H1 (cell line): Measurements from ENCODE around the gene PGF. TPM values are rescaled to one million over a fixed set of nuclear protein-coding genes. Genes with fewer than 3 reads are reported as not detected.
A peak's percentile ranks its signal among the peaks of the same experiment; 100 is the strongest.

ENCODE experiments used
- BCL11A ChIP-seq, 2 experiments: IDR thresholded peaks; one replicate each; pipeline ENCODE4 v1.6.1; 2011; ENCODE audit warnings: low read depth in 2 of 2, low read length in 2 of 2, mild to moderate bottlenecking in 2 of 2
- CBX8 ChIP-seq: fragments of 300-800, 300-1000 bp; sonication (generic); IDR thresholded peaks from 2 replicates; pipeline ENCODE4 v1.7.1; 2016; ENCODE audit warnings: low read depth, low read length, borderline replicate concordance
- CTCF ChIP-seq, 3 experiments: IDR thresholded peaks; 1 replicate in 2 of 3; 2 replicates in 1 of 3; pipeline versions ENCODE4 v1.5.1 to v1.6.1; 2011; ENCODE audit warnings: low read length in 3 of 3, mild to moderate bottlenecking in 3 of 3, inconsistent platforms in 2 of 3, low read depth in 1 of 3, moderate library complexity in 1 of 3; ENCODE audit not compliant: insufficient read depth in 1 of 3; ENCODE audit errors: control extremely low read depth in 1 of 3
- EZH2 ChIP-seq: fragments of 200-600 bp; sonication (generic); IDR thresholded peaks from 2 replicates; pipeline ENCODE4 v1.7.1; 2012; ENCODE audit warnings: low read depth, mild to moderate bottlenecking, moderate library complexity, low read length, inconsistent platforms; ENCODE audit not compliant: severe bottlenecking
- GTF2F1 ChIP-seq: IDR thresholded peaks from 2 replicates; pipeline ENCODE4 v1.6.1; 2012; ENCODE audit warnings: low read depth, low read length, improper control_type of control experiment, borderline replicate concordance
- MAFK ChIP-seq: IDR thresholded peaks from 2 replicates; pipeline ENCODE4 v1.6.1; 2012; ENCODE audit warnings: low read depth, mild to moderate bottlenecking, improper control_type of control experiment, low read length
- MAX ChIP-seq: IDR thresholded peaks from 2 replicates; pipeline ENCODE4 v1.6.1; 2012; ENCODE audit warnings: inconsistent platforms
- NANOG ChIP-seq: IDR thresholded peaks from 2 replicates; pipeline ENCODE4 v1.6.1; 2011; ENCODE audit warnings: low read length, low read depth, mild to moderate bottlenecking, inconsistent platforms; ENCODE audit not compliant: insufficient read depth, poor library complexity, severe bottlenecking
- POLR2A ChIP-seq, 2 experiments: IDR thresholded peaks; 1 replicate in 1 of 2; 2 replicates in 1 of 2; pipeline ENCODE4 v1.6.1; 2011; ENCODE audit warnings: low read depth in 2 of 2, low read length in 2 of 2, mild to moderate bottlenecking in 2 of 2; ENCODE audit errors: control extremely low read depth in 1 of 2
- POLR2AphosphoS5 ChIP-seq: IDR thresholded peaks from 2 replicates; pipeline ENCODE4 v1.6.1; 2011; ENCODE audit warnings: low read depth, low read length
- POU5F1 ChIP-seq: IDR thresholded peaks from 2 replicates; pipeline ENCODE4 v1.6.1; 2011; ENCODE audit warnings: low read depth, mild to moderate bottlenecking, low read length, moderate library complexity
- RNF2 ChIP-seq: fragments of 200-900, 300-1000 bp; sonication (generic); IDR thresholded peaks from 2 replicates; pipeline ENCODE4 v1.7.1; 2016; ENCODE audit warnings: borderline replicate concordance, low read depth, mild to moderate bottlenecking, antibody characterized with exemption, low read length; ENCODE audit not compliant: poor library complexity, severe bottlenecking; ENCODE audit errors: missing control alignments
- SIRT6 ChIP-seq: IDR thresholded peaks from one replicate; pipeline ENCODE4 v1.7.1; 2012; ENCODE audit warnings: low read length, inconsistent platforms
- SIX5 ChIP-seq: IDR thresholded peaks from 2 replicates; pipeline ENCODE4 v1.6.1; 2011; ENCODE audit warnings: mild to moderate bottlenecking, low read depth, low read length
- SP1 ChIP-seq: IDR thresholded peaks from 2 replicates; pipeline ENCODE4 v1.6.1; 2011; ENCODE audit warnings: low read depth, low read length
- SRF ChIP-seq: IDR thresholded peaks from 2 replicates; pipeline ENCODE4 v1.6.1; 2011; ENCODE audit warnings: mild to moderate bottlenecking, low read depth, low read length, moderate library complexity
- TCF12 ChIP-seq: IDR thresholded peaks from 2 replicates; pipeline ENCODE4 v1.6.1; 2011; ENCODE audit warnings: low read depth, mild to moderate bottlenecking, low read length
- USF2 ChIP-seq: IDR thresholded peaks from 2 replicates; pipeline ENCODE4 v1.6.1; 2011; ENCODE audit warnings: low read length, improper control_type of control experiment
- YY1 ChIP-seq: IDR thresholded peaks from 2 replicates; pipeline ENCODE4 v1.6.1; 2011; ENCODE audit warnings: low read depth, mild to moderate bottlenecking, low read length
- ZNF274 ChIP-seq: IDR thresholded peaks from 2 replicates; pipeline ENCODE4 v1.7.0; 2012; ENCODE audit warnings: low read length, borderline replicate concordance; ENCODE audit errors: extremely low read depth
- polyA plus RNA-seq, 7 experiments: library from polyadenylated mRNA; depleted of rRNA in 3 of 7; stranded (reverse) in 5 of 7; unstranded in 2 of 7; fragments of >200 nt in 5 of 7; fragments of 200-250 nt in 2 of 7; gene quantifications; 1 replicate in 5 of 7; 2 replicates in 1 of 7; 4 replicates in 1 of 7; pipeline versions ENCODE4 v1.2.1 to v1.2.3, GENCODE V29; 2011 to 2013; ENCODE audit warnings: missing spikeins in 2 of 7, mixed read lengths in 2 of 7
- total RNA-seq: library from RNA; stranded (reverse); fragmentation: NEBNext Ultra II Directional; extraction: Animal tissue kit (Norgen Biotek cat#: 25700); gene quantifications from 2 replicates; pipeline ENCODE4 v1.2.1, GENCODE V29; 2021

Gene PGF
- total and polyA plus RNA-seq, 2 of the 8 experiments (the other 6 are each of a cell fraction or from before 2014, with no cell fraction given): 2.1 to 4.1 TPM

GRCh38 chr14:75002392-75003249, 47.2 kb upstream of the PGF start, which contains the start of gene EIF2B2 (continued):
- TF ChIP-seq SIX5 (no peak), NANOG (no peak), GTF2F1 (no peak), CTCF (IDR thresholded peaks at IDR 0.05; ENCODE audit: control extremely low read depth in 1 of 3, insufficient read depth in 1 of 3, low read depth in 1 of 3, low read length in 3 of 3) (peak in 2 of 3 experiments; percentile 14 to 18; a peak in 2 of 4 replicates), SP1 (peak; percentile 88), BCL11A (IDR thresholded peaks at IDR 0.05; ENCODE audit: low read depth in 2 of 2, low read length in 2 of 2) (no peak), SIRT6 (no peak), MAX (no peak; the same call in 1 of the 2 replicates), TCF12 (0 out of 2 replicates have a peak, but pooled peaks have one; percentile 4), ZNF274 (no peak), YY1 (no peak), EZH2 (no peak), MAFK (no peak), POU5F1 (no peak), USF2 (no peak), SRF (peak; percentile 52), POLR2A (IDR thresholded peaks at IDR 0.05; ENCODE audit: control extremely low read depth in 1 of 2, low read depth in 2 of 2, low read length in 2 of 2) (peak in 1 of 2 experiments; percentile 39; a peak in 2 of 3 replicates), POLR2AphosphoS5 (no peak; the same call in 1 of the 2 replicates), CBX8 (no peak), RNF2 (no peak)
